T-helper 1 cell treated with Interleukin-12 subunit alpha and Interleukin-12 subunit beta and Interleukin-4 antibody, amounts not matched to agents 30 μg/mL and 1 μg/mL, for 36 hours (primary cell): Measurements from ENCODE around the gene BMPER.

Source experiments
- H3K27ac Mint-ChIP-seq: one replicate; pipeline ENCODE4 v1.8.0; 2021; ENCODE audit warnings: mild to moderate bottlenecking, mixed read lengths
- H3K27me3 Mint-ChIP-seq: one replicate; pipeline ENCODE4 v1.8.0; 2021; ENCODE audit warnings: low read depth, mixed read lengths
- H3K36me3 Mint-ChIP-seq: one replicate; pipeline ENCODE4 v1.8.0; 2021; ENCODE audit warnings: low read depth, mixed read lengths
- H3K4me1 Mint-ChIP-seq: one replicate; pipeline ENCODE4 v1.8.0; 2021; ENCODE audit warnings: low read depth, mixed read lengths
- H3K4me3 Mint-ChIP-seq: one replicate; pipeline ENCODE4 v1.8.0; 2021; ENCODE audit warnings: mild to moderate bottlenecking, moderate library complexity, mixed read lengths
- H3K9me3 Mint-ChIP-seq: one replicate; pipeline ENCODE4 v1.8.0; 2021; ENCODE audit warnings: mixed read lengths

BMPER gene

DNA sequence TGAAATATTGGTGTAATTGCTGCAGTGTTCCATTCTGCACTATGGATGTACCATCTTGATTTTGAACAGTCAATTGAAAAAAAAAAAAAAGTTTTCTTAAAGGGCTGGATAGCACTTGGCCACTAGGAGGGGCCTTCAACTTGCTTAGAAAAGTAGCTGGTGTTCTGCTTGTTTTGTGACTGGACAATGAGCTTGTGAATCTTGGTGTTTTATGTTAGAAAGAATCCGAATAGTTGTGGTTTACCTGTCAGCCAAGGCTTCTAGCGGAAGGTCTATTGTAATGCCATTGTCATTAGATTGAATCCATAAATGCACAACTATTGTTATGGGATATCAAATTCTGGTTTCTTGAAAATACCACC, 77.1 kb downstream of the BMPER start:
- H3K27ac Mint-ChIP-seq: no peak overlapping the region
- H3K4me1 Mint-ChIP-seq: no peaks in the 10 kb centered on the region
- H3K36me3 Mint-ChIP-seq: no peaks in the 10 kb centered on the region
- H3K4me3 Mint-ChIP-seq: no peak overlapping the region
- no peaks in the 10 kb centered on the region for H3K27me3 Mint-ChIP-seq
- H3K9me3 Mint-ChIP-seq: no peaks in the 10 kb centered on the region

DNA sequence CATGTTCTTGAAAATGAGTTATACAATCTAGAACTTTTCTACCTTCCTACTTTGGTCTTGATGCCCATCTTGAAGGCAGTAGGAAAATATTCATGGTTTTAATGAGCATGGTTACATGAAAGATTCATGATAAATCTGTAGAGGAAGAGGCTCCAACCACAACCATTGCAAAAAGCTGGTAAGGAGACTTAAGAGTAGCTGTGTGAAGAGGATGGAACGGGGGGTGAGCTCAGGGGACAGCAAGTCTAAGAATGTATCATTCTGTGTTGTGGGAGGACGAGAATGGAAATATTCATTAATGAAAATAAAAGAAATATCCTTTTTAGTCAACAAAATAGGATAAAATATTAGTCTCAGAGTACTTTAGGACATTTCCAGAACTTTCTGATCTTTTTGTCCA, 81.1 kb downstream of the BMPER start:
- Mint-ChIP-seq H3K4me3 (no peak overlapping the region), H3K36me3 (no peaks in the 10 kb centered on the region), H3K27me3 (no peaks in the 10 kb centered on the region), H3K9me3 (no peaks in the 10 kb centered on the region), H3K4me1 (no peaks in the 10 kb centered on the region), H3K27ac (no peak overlapping the region)

DNA sequence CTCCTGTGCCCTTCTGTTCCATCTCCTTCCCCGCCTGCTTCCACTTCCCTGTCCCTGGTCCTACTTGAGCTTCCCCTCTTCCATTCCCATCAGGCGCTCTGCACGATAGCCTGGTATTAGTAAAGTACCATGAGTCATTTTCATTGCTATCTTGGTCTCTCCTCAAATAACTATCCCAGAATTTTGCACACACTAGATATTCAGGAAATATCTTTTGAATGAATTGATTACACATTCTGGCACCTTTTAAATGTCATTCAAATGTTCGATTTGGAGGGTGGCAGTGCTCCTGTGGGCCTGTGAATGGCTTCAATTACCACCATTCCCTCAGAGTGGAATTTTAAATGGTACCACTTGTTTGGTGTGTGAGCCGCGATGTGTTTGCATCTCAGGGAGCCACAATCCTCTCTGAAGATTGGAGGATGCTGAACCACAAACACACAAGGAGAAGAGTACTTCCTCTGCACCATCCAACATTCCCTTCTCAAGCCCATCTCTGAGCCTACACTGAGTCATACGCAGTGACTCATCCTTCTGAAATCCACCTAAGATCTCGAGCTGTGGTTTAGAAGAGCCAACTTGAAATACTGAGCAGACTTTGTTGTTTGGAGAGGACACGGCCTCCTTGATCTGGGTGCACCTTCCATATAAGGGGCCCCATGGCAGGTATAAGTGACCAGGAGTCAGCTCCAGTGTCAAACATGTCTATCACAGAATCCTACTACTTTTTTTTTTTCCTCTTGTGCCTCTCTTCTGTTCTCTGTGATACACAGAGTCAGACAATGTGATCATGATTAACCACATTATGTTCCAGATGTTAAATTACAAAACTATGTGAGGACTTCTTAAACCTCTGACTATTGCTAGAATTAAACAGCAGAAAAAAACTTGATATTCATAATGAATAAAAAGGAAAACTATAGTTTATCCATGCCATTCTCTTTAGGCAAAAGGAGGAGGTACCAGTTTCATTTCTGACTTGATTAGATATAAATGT, 81.9 kb downstream of the BMPER start:
- H3K27ac Mint-ChIP-seq: no peak overlapping the region
- H3K36me3 Mint-ChIP-seq: no peaks in the 10 kb centered on the region

DNA sequence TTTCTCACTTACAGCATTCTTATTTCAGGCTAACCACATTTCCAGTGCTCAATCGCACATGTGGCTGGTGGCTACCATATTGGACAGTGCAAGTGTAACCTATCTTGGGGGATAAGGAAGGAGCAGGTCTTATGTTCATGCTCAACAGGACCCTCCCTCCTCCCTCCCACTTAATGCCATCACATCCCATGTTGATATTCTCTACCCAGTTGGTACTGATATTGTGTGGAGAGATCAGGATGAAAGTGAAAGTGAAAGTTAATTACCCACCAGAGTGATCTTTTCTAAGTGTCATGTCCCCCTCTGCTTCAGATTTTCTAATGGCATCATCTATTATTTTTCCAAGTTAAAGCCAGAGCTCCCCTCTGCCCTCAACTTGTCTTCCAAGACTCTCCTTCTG, 91.6 kb downstream of the BMPER start:
- H3K4me1 Mint-ChIP-seq: no peaks in the 10 kb centered on the region
- H3K36me3 Mint-ChIP-seq: no peaks in the 10 kb centered on the region
- peaks cover 9% of the 10 kb centered on the region for H3K9me3 Mint-ChIP-seq
- H3K27ac Mint-ChIP-seq: no peak overlapping the region
- no peak overlapping the region for H3K4me3 Mint-ChIP-seq
- H3K27me3 Mint-ChIP-seq: no peaks in the 10 kb centered on the region

More for the DNA sequence above, 81.9 kb downstream of the BMPER start:
- no peaks in the 10 kb centered on the region for H3K9me3 Mint-ChIP-seq
- H3K4me1 Mint-ChIP-seq: no peaks in the 10 kb centered on the region
- H3K27me3 Mint-ChIP-seq: no peaks in the 10 kb centered on the region
- no peak overlapping the region for H3K4me3 Mint-ChIP-seq

DNA sequence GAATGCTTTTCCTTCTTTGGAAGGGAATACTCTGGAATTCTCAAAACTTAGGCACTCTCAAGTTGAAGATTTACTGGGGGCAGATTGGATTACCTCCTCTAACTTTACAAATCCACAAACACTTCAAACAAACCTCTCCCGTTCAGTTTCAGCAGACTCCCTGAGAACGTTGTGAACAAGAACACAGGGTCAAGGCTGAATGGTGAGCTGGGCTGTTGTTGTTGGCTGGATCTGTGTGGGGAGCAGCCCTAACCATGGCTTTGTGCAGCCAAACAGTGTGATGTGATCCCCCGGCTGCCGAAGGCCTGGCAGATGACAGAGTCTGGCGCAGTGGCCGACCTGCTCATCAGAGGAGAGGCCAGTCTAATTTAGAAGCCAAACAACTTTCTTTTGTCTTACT, 93.1 kb downstream of the BMPER start:
- H3K27me3 Mint-ChIP-seq: no peaks in the 10 kb centered on the region
- H3K27ac Mint-ChIP-seq: no peak overlapping the region
- H3K4me1 Mint-ChIP-seq: no peaks in the 10 kb centered on the region
- peaks cover 9% of the 10 kb centered on the region for H3K9me3 Mint-ChIP-seq
- H3K36me3 Mint-ChIP-seq: no peaks in the 10 kb centered on the region
- H3K4me3 Mint-ChIP-seq: no peak overlapping the region

DNA sequence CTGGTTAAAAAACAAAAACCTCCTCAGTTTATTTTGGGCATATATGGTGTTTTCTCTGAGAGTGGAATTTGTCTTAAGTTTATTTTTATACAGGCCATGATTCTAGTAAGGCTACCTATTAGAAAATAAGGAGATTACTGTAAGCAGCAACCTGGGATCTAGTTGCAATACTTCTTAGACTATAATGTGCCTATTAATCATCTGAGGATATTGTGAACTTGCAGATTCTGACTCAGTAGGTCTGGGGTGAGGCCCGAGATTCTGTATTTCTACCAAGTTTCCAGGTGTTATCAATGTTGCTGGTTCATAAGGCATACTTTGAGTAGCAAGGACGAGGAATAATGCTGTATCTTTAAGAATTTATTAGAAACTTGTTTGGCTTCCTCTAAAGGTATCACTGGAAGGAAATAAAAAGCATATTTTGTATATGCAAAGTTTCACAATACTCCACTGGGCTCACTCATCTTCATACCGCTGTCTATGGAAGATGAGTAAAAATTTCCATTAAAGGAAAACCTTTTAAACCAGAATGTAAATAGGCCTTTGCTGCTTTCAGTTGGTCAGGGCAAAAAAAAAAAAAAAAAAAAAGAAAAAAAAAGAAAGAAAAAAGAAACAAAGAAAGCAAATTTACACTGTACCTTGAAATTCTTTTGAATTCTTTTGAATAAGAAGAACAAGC, 105.8 kb downstream of the BMPER start:
- Mint-ChIP-seq H3K27ac (no peak overlapping the region), H3K4me1 (no peaks in the 10 kb centered on the region), H3K4me3 (no peak overlapping the region), H3K9me3 (no peaks in the 10 kb centered on the region), H3K36me3 (no peaks in the 10 kb centered on the region), H3K27me3 (no peaks in the 10 kb centered on the region)

DNA sequence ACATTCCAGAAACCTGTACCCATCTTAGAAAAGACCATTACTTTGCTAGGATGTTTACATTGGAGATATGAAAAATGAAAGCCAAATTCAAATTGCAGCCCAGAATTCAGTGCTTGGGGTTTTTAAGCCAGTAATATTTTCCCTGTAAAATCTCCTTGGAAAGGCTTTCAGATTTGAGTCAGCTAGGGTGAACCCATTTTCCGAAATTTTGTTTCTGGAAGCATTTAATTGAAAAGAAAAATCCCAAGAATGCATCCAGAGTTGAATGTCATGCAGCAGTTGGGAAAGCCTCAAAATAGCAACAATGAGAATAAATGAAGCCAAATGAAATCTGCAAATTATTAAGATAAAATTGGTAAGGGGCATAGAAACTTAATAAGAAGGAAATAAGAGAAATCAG, 106.4 kb downstream of the BMPER start:
- H3K9me3 Mint-ChIP-seq: no peaks in the 10 kb centered on the region
- H3K4me3 Mint-ChIP-seq: no peak overlapping the region
- no peaks in the 10 kb centered on the region for H3K36me3 Mint-ChIP-seq
- no peaks in the 10 kb centered on the region for H3K27me3 Mint-ChIP-seq
- no peak overlapping the region for H3K27ac Mint-ChIP-seq
- no peaks in the 10 kb centered on the region for H3K4me1 Mint-ChIP-seq

DNA sequence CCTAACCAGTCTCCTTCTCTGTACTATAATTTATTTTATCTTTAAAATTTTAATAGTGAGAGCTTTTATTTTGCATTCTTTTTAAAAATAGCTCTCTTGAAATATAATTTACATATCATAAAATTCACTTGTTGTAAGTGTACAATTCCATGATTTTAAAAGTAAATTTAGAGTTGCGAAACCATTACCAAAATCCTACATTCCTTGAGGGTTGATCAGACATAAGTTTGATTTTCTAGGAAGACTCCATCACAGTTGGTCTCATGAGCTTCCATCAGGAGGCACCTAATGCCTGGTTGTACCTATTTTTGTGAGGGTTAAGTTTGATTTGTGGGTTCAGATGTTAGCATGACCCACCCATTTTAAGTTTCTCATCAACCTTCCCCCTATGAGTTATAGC, 108.1 kb downstream of the BMPER start:
- Mint-ChIP-seq H3K36me3 (no peaks in the 10 kb centered on the region), H3K27me3 (no peaks in the 10 kb centered on the region), H3K27ac (no peak overlapping the region), H3K4me1 (no peaks in the 10 kb centered on the region), H3K4me3 (no peak overlapping the region), H3K9me3 (no peaks in the 10 kb centered on the region)

DNA sequence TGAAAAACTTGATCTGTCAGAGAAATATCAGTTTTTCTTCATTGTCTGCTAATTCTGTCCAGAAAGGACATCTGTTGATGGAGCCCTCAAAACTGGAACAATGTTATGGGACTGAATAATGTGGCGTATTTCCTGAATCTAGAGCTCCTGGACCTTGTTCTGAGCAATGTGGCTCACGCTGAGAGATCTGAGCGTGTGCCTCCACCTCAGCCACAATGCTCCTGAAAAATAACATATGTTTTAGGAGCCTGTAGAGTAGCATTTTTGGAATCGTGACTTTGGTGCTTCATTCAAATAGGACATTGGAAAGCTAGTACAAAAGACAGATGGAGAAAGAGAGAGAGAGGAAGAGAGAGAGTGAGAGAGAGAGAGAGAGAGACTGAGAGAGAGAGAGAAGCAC, 110.3 kb downstream of the BMPER start:
- Mint-ChIP-seq H3K36me3 (no peaks in the 10 kb centered on the region), H3K27ac (no peak overlapping the region), H3K9me3 (no peaks in the 10 kb centered on the region), H3K4me1 (no peaks in the 10 kb centered on the region), H3K4me3 (no peak overlapping the region), H3K27me3 (no peaks in the 10 kb centered on the region)

DNA sequence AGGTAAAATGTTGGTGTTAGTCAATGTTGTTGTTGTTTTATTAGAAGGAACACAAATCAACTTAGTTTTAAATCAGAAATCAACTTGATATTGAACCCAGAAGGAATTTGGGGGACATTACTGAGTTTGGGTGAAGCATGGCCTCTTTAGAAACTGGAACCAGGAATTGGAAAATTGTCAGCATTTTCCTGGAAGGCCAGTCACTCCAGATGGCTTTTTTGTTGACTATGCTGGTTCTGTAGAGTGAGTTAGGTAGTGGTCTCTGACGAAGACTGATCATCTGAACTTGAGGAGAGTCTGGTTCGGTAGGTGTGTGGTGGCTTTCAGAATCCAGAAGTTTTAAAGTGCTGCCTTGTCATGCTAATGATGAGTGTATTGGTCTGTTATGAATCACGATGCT, 111.5 kb downstream of the BMPER start:
- Mint-ChIP-seq H3K4me1 (no peaks in the 10 kb centered on the region), H3K4me3 (no peak overlapping the region), H3K27me3 (no peaks in the 10 kb centered on the region), H3K27ac (no peak overlapping the region), H3K36me3 (no peaks in the 10 kb centered on the region), H3K9me3 (no peaks in the 10 kb centered on the region)

DNA sequence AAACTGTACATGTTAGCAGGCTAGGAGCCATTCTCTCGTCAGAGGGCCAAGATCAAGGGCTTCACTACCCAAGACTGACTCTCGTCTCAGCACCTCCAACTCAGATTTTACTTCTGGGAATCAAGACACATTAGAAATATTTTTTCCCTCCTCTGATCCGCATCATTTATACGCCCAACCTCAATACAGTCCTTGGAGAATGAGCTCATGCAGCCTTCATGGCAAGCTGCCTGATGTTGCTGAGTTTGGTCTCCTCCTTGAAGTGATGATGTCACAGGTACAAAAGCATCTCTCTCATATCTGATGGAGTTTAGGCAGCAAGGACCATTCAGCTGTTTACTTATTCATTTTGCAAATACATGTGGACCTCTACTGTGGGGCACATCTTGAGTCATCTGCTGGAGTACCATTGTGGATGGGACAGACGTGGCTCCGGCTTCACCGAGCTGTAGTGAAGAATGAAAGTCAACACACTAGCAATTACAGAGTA, 114.0 kb downstream of the BMPER start:
- Mint-ChIP-seq H3K9me3 (no peaks in the 10 kb centered on the region), H3K27me3 (no peaks in the 10 kb centered on the region), H3K4me3 (no peak overlapping the region), H3K36me3 (no peaks in the 10 kb centered on the region), H3K27ac (no peak overlapping the region), H3K4me1 (no peaks in the 10 kb centered on the region)

DNA sequence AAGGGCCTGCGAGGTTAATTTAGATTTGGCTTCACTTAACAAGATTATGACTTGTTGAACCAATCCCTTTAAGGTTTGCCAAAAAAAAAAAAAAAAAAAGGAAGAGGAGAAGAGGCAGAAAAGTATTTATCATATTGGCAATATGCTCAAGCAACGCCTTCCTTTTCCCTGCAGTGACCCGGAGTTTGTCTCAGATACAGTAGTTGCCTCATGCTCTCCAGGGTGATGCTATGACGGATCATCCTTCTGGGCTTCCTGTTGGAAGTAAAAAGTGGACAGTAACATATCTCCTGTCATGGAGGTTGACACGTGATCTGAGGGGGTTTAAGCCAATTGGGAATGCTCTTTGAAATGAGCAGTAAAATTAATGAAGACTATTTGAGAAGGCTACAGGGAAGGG, 117.3 kb downstream of the BMPER start:
- Mint-ChIP-seq H3K9me3 (no peaks in the 10 kb centered on the region), H3K27me3 (no peaks in the 10 kb centered on the region), H3K4me1 (no peaks in the 10 kb centered on the region)

DNA sequence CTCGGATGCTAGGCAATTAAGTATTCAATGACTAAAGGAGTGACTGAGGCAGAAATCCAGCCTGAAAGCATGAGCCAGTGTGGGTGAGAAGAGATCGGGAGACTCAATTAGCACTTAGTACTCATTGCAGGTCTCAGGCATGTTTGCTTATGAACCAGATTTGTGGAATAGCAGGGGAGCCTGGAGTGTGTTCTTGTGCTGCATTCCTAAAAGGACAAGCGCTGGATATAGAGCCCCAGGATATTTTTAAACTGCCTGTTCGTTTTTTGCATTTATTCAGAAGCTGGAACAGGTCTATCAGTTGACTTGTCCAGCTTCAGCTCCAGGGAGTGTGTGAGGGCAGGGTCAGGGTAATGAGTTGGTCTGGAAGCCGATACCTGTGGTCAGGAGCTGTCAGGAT, 120.3 kb downstream of the BMPER start:
- no peaks in the 10 kb centered on the region for H3K36me3 Mint-ChIP-seq
- no peak overlapping the region for H3K4me3 Mint-ChIP-seq
- no peak overlapping the region for H3K27ac Mint-ChIP-seq
- H3K4me1 Mint-ChIP-seq: no peaks in the 10 kb centered on the region
- no peaks in the 10 kb centered on the region for H3K27me3 Mint-ChIP-seq
- no peaks in the 10 kb centered on the region for H3K9me3 Mint-ChIP-seq

More for the DNA sequence above, 117.3 kb downstream of the BMPER start:
- H3K4me3 Mint-ChIP-seq: no peak overlapping the region
- H3K27ac Mint-ChIP-seq: no peak overlapping the region
- H3K36me3 Mint-ChIP-seq: no peaks in the 10 kb centered on the region

DNA sequence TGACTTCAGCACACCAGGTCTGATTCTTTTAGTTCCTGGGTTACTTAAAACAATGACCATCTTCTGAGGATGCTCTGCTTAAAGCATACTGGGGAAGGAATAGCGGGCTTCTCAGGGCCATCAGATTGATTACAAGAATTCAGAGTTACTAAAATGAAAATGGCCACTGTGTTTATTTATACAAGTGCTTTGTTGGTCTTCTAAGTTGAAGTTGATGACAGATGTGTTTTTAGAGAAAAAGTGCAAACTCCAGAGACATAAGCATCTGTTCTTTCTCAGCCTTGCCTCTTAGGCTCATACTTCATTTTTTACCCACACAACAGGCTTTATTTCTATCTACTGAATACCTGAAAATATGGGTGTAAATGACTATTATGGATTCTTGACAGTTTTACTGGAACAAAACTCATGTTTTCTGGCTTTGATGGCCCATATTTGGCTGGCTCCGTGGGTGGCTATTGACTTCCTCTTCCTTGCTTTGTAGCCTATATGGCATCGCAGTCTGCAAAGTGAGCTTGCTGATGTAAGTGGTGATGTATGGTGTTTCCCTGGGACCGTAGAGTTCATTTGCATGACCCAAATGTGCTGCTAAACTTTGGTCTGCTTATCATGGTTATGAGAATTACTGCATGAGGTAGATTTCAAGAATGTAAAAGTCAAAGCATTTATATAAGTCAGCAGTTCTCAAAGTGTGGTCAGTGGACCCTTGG, 121.3 kb downstream of the BMPER start:
- no peaks in the 10 kb centered on the region for H3K27me3 Mint-ChIP-seq
- no peaks in the 10 kb centered on the region for H3K4me1 Mint-ChIP-seq
- no peak overlapping the region for H3K27ac Mint-ChIP-seq
- no peaks in the 10 kb centered on the region for H3K36me3 Mint-ChIP-seq
- H3K9me3 Mint-ChIP-seq: no peaks in the 10 kb centered on the region
- no peak overlapping the region for H3K4me3 Mint-ChIP-seq
